Mucosa of descending colon (tissue), 3 donors: ENCODE data around the gene TGDS. TPM values are rescaled to one million over a fixed set of nuclear protein-coding genes. Genes with fewer than 3 reads are reported as not detected.

Experiments used
- ATAC-seq: fragments of 200-7000 bp; cut with Tn5 transposase; one replicate; pipeline ENCODE4 v1.9.1; 2020; ENCODE audit warnings: mild to moderate bottlenecking, moderate library complexity
- DNase-seq, 3 donors: peaks; one replicate each; pipeline ENCODE4 v3.0.0-alpha.2; 2020
- H3K36me3 ChIP-seq: fragments of 200-600 bp; one replicate; pipeline ENCODE4 v1.8.0; 2021; ENCODE audit warnings: low read depth, mild to moderate bottlenecking
- H3K4me1 ChIP-seq: fragments of 200-600 bp; one replicate; pipeline ENCODE4 v1.8.0; 2021; ENCODE audit warnings: low read depth, mild to moderate bottlenecking
- H3K4me3 ChIP-seq: fragments of 200-600 bp; one replicate; pipeline ENCODE4 v1.8.0; 2021; ENCODE audit warnings: mild to moderate bottlenecking
- H3K9me3 ChIP-seq: fragments of 200-600 bp; one replicate; pipeline ENCODE4 v1.8.0; 2021; ENCODE audit warnings: mild to moderate bottlenecking
- intact Hi-C, 2 donors: fragments of 100-400 bp; cut with DNase I in 1 of 2; cut with micrococcal nuclease in 1 of 2; formaldehyde crosslinking; loops; one replicate each; pipeline versions ENCODE4 v1.11.0 to v1.11.1; 2022; cut with DNase I, micrococcal nuclease
- total RNA-seq, 3 donors: library from RNA; stranded (reverse); fragmentation: NEBNext Ultra II Directional in 2 of 3; extraction: Animal tissue kit (Norgen Biotek cat#: 25700) in 2 of 3; gene quantifications; one replicate each; pipeline versions ENCODE4 v1.2.1 to v1.2.4, GENCODE V29; 2021 to 2023
- TF ChIP-seq, protein P1 (sequence below): fragments of 200-600 bp; IDR thresholded peaks from one replicate; pipeline ENCODE4 v1.8.0; 2022; ENCODE audit warnings: antibody characterized with exemption, mild to moderate bottlenecking
- donor health status: DM: no; HTN: no; CAD: no; lungs with moderate emphysema.
- donor health status: DM: no; HTN: no; CAD: no.
- donor health status: DM: no; HTN: yes; CAD: no.

TGDS gene
- total RNA-seq, 3 donors from 2014 or later: 6.7 to 8.7 (median 7.2) TPM

DNA sequence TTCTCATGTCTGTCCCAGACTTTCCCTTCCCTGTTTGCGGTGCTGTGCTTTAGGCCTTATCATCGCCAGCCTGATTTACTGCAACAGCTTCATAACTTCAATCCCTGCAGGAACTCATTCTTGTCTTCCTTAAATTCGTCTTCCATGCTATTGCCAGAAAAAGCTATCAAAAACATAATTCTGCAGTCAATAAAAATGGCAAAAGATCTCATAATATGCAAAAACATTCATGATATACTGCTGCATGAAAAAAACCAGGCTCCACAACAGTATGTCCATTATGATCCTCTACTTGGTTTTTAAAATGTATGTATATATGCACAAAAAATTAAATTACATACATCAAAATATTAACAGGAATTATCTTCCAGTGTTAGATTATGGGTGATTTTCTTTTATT lies 28.4 kb downstream of the TGDS start:
- Histone ChIP-seq H3K9me3 (no peaks in the 10 kb centered on the region), H3K4me1 (no peaks in the 10 kb centered on the region), H3K4me3 (no peak overlapping the region), H3K36me3 (no peaks in the 10 kb centered on the region)
- intact Hi-C loops: no loop called here
- TF ChIP-seq, protein P1, sequence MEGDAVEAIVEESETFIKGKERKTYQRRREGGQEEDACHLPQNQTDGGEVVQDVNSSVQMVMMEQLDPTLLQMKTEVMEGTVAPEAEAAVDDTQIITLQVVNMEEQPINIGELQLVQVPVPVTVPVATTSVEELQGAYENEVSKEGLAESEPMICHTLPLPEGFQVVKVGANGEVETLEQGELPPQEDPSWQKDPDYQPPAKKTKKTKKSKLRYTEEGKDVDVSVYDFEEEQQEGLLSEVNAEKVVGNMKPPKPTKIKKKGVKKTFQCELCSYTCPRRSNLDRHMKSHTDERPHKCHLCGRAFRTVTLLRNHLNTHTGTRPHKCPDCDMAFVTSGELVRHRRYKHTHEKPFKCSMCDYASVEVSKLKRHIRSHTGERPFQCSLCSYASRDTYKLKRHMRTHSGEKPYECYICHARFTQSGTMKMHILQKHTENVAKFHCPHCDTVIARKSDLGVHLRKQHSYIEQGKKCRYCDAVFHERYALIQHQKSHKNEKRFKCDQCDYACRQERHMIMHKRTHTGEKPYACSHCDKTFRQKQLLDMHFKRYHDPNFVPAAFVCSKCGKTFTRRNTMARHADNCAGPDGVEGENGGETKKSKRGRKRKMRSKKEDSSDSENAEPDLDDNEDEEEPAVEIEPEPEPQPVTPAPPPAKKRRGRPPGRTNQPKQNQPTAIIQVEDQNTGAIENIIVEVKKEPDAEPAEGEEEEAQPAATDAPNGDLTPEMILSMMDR: no peak
- DNase-seq: no peak
- ATAC-seq: no peak

DNA sequence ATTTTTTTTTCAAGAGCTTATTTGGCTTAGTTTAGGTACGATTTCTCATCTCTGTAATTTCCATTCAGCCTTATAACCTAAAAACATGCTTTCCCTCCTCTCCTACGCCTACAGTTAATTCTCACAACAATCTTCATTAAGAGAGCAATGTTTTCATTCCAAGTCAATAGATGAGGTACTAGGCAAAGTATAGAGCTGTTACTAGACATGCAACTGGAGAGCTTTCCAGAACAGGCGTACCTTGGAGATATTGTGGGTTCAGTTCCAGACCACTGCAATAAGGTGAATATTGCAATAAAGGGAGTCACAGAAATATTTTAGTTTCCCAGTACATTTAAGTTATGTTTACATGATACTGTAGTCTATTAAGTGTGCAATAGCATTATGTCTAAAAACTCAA lies 34.8 kb downstream of the TGDS start:
- ATAC-seq (no peak), DNase-seq (no peak)
- no peaks in the 10 kb centered on the region for H3K4me1 ChIP-seq
- TF ChIP-seq, protein P1: no peak
- H3K9me3 ChIP-seq: no peaks in the 10 kb centered on the region
- no peaks in the 10 kb centered on the region for H3K36me3 ChIP-seq
- no peak overlapping the region for H3K4me3 ChIP-seq
- intact Hi-C loops: no loop called here

DNA sequence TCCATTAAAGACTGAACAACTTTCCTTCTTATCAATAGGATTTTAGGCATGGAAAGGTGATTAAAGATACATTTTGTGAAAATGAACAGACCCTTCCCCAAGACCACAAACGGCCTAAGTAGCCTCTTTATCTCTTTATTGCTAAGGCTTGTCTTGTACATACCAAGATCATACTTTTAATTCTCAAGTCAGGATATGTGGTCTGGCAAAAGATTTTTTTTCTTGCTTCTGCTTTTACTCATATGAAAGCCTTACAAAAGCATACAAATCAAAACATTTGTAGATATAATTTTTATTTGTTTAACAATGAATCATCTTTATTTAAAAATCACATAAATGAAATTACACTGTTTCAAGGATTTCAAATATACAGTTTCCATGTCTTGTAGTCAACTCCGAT lies 35.8 kb downstream of the TGDS start:
- Histone ChIP-seq H3K36me3 (no peaks in the 10 kb centered on the region), H3K9me3 (no peaks in the 10 kb centered on the region), H3K4me1 (no peaks in the 10 kb centered on the region), H3K4me3 (no peak overlapping the region)
- TF ChIP-seq, protein P1: no peak
- ATAC-seq (no peak), DNase-seq (no peak)
- intact Hi-C loops: no loop called here

DNA sequence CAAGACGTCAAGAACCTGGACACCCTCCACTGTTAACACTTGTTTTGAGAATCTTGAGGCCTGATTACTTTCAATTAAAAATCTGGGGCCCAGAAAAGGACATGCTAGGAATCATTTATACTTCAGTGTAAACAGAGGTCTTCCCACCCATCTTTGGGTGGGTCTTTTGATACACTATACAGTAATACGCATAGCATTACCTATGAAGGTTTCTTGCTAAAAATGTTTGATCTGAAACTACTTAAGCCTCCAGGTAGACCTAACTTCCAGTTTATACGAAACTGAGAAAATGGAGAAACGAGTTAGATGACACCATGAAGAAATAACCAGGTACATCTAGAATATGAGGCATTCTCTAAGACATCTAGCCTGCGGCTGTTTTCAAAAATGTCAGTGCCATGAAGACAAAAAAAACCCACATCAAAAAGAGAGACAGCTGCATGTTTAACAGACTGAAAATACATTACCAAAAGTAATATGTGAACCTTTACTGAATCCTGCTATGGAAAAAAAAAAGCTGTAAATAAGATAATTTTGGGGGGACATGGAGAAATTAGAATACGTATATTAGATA lies 36.6 kb downstream of the TGDS start:
- Histone ChIP-seq H3K4me1 (no peaks in the 10 kb centered on the region), H3K36me3 (no peaks in the 10 kb centered on the region), H3K9me3 (no peaks in the 10 kb centered on the region), H3K4me3 (no peak overlapping the region)
- DNase-seq: no peak
- TF ChIP-seq, protein P1: no peak
- intact Hi-C loops: no loop called here
- no peak for ATAC-seq

DNA sequence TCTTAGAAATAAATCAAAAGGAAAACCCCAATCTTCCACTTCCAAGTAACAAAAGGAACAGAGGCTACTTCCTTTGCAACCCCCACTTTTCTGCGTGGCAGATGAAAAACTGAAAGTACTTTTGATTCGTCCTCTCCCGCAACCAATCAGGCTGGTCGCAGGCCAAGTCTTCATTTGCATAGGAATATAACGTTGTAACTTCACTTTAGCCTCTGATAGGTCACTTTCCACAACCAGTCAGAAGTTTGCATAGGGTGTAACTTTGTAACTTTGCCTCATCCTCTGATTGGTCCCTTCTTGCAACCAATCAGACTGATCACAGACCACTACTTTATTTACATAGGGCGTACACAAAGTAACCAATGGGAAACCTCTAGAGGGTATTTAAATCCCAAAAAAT lies 37.2 kb downstream of the TGDS start:
- DNase-seq (no peak), ATAC-seq (no peak)
- TF ChIP-seq, protein P1: no peak
- no peak overlapping the region for H3K4me3 ChIP-seq
- no peaks in the 10 kb centered on the region for H3K9me3 ChIP-seq
- no peaks in the 10 kb centered on the region for H3K36me3 ChIP-seq
- intact Hi-C loops: no loop called here
- H3K4me1 ChIP-seq: no peaks in the 10 kb centered on the region

DNA sequence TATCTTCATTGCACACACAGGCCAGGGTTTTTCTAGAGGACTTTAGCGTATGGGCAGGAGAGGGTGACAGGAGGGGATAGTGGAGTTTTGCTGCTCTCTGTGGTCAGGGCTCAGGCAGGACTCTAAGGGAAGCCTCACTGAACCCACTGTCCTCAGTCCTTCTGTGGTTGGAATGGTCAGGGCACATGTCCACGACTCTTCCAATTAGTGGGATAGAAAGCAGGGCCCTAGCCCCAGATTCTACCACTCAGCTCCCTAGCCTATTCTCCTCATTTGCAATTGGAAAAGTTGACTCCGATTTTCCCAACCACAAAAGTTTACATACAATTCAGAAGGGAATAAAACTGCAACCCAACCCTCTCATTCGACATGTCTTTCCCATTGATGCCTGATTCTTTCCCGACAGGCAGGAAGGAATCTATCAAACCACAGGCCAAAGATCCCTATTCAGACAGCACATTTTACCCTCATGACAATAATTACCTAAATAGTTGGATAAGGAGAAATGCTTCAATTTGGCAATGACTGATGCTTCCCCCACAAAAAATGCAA lies 38.2 kb downstream of the TGDS start:
- intact Hi-C loops: no loop called here
- ATAC-seq: no peak
- Histone ChIP-seq H3K4me1 (no peaks in the 10 kb centered on the region), H3K9me3 (no peaks in the 10 kb centered on the region), H3K4me3 (no peak overlapping the region), H3K36me3 (no peaks in the 10 kb centered on the region)
- DNase-seq: no peak
- TF ChIP-seq, protein P1: no peak
